IMR-90 (cell line): ENCODE results near the gene SHISA8. TPM values are rescaled to one million over a fixed set of nuclear protein-coding genes. Genes with fewer than 3 reads are reported as not detected.

Source experiments
- ATAC-seq: fragments of 200-7000 bp; cut with Tn5 transposase; 2 replicates; pipeline ENCODE4 v1.9.1; 2020; ENCODE audit warnings: low read depth, mild to moderate bottlenecking, moderate library complexity
- BruUV-seq: library from RNA; stranded (reverse); fragments of 400-500 nt; replicated peaks from 2 replicates; lab custom pipeline; 2021; lab: Mats Ljungman, UMichigan
- CTCF ChIA-PET: fragments of 300-600 bp; formaldehyde crosslinking; extraction: SDS; loops from one replicate; lab custom pipeline; 2021; ENCODE audit warnings: antibody characterized with exemption; lab: Yijun Ruan, JAX
- POLR2A ChIA-PET: fragments of 300-600 bp; sonication (Branson Sonifier 250); formaldehyde crosslinking; loops from one replicate; lab custom pipeline; 2022; ENCODE audit warnings: antibody characterized with exemption; ENCODE audit not compliant: unreplicated experiment; lab: Charles Lee
- DNase-seq: peaks from one replicate; pipeline ENCODE4 v3.0.0; 2013
- H2AFZ ChIP-seq: replicated peaks from 2 replicates; pipeline ENCODE3; 2013; ENCODE audit warnings: low read length, mild to moderate bottlenecking; ENCODE audit not compliant: poor library complexity
- H2AK5ac ChIP-seq: 2 replicates; pipeline ENCODE4 v1.6.1; 2013; ENCODE audit warnings: low read depth, low read length, inconsistent platforms
- H2AK9ac ChIP-seq: replicated peaks from 2 replicates; pipeline ENCODE3; 2013; ENCODE audit warnings: mild to moderate bottlenecking, low read depth, low read length, moderate library complexity; ENCODE audit not compliant: poor library complexity
- H2BK120ac ChIP-seq: 2 replicates; pipeline ENCODE4 v1.6.1; 2013; ENCODE audit warnings: low read depth, low read length, inconsistent platforms
- H2BK15ac ChIP-seq: 3 replicates; pipeline ENCODE4 v1.6.1; 2013; ENCODE audit warnings: low read depth, low read length, inconsistent platforms
- H2BK20ac ChIP-seq: 2 replicates; pipeline ENCODE4 v1.6.1; 2013; ENCODE audit warnings: low read depth, mild to moderate bottlenecking, inconsistent platforms, low read length, moderate library complexity
- H2BK5ac ChIP-seq: 2 replicates; pipeline ENCODE4 v1.6.1; 2013; ENCODE audit warnings: mild to moderate bottlenecking, low read depth, low read length, inconsistent platforms; ENCODE audit not compliant: poor library complexity, severe bottlenecking
- H3K14ac ChIP-seq: replicated peaks from 2 replicates; pipeline ENCODE4 v1.6.1; 2013; ENCODE audit warnings: low read depth, low read length, inconsistent platforms
- H3K18ac ChIP-seq: 2 replicates; pipeline ENCODE4 v1.6.1; 2013; ENCODE audit warnings: low read depth, low read length, control low read depth
- H3K23ac ChIP-seq: 2 replicates; pipeline ENCODE4 v1.6.1; 2013; ENCODE audit warnings: low read depth, low read length, inconsistent platforms
- H3K27ac ChIP-seq: 2 replicates; pipeline ENCODE4 v1.5.1; 2013; ENCODE audit warnings: mild to moderate bottlenecking, control low read depth, low read length; ENCODE audit not compliant: insufficient read depth
- H3K27me3 ChIP-seq: 2 replicates; pipeline ENCODE4 v1.6.1; 2013; ENCODE audit warnings: low read length; ENCODE audit not compliant: control insufficient read depth, insufficient read depth
- H3K36me3 ChIP-seq: 2 replicates; pipeline ENCODE4 v1.6.1; 2013; ENCODE audit warnings: low read length, mixed read lengths; ENCODE audit not compliant: control insufficient read depth, insufficient read depth
- H3K4ac ChIP-seq: 2 replicates; pipeline ENCODE4 v1.6.1; 2013; ENCODE audit warnings: low read depth, low read length, inconsistent platforms
- H3K4me1 ChIP-seq: 2 replicates; pipeline ENCODE4 v1.6.1; 2013; ENCODE audit warnings: low read length, mixed read lengths; ENCODE audit not compliant: control insufficient read depth, insufficient read depth
- H3K4me2 ChIP-seq: 2 replicates; pipeline ENCODE4 v1.6.1; 2013; ENCODE audit warnings: low read depth, mild to moderate bottlenecking, control low read depth, low read length, moderate library complexity
- H3K4me3 ChIP-seq: 2 replicates; pipeline ENCODE4 v1.5.1; 2013; ENCODE audit warnings: low read depth, mild to moderate bottlenecking, control low read depth, low read length, moderate library complexity; ENCODE audit not compliant: insufficient read depth
- H3K56ac ChIP-seq: 2 replicates; pipeline ENCODE4 v1.6.1; 2013; ENCODE audit warnings: low read length, inconsistent platforms; ENCODE audit not compliant: insufficient read depth; ENCODE audit errors: extremely low read depth
- H3K79me1 ChIP-seq, 2 experiments: 2 replicates each; pipeline ENCODE4 v1.6.1; 2013; ENCODE audit warnings: low read length in 2 of 2, inconsistent platforms in 1 of 2, low read depth in 1 of 2
- H3K9ac ChIP-seq: 2 replicates; pipeline ENCODE4 v1.6.1; 2013; ENCODE audit warnings: low read depth, low read length, control low read depth
- H3K9me1 ChIP-seq: 2 replicates; pipeline ENCODE4 v1.6.1; 2013; ENCODE audit warnings: low read length, inconsistent platforms; ENCODE audit not compliant: insufficient read depth
- H3K9me3 ChIP-seq: 2 replicates; pipeline ENCODE4 v1.6.1; 2013; ENCODE audit warnings: low read length; ENCODE audit not compliant: control insufficient read depth, insufficient read depth
- H4K20me1 ChIP-seq: 2 replicates; pipeline ENCODE4 v1.6.1; 2013; ENCODE audit warnings: low read length, inconsistent platforms; ENCODE audit not compliant: insufficient read depth
- H4K5ac ChIP-seq: 2 replicates; pipeline ENCODE4 v1.6.1; 2013; ENCODE audit warnings: mild to moderate bottlenecking, low read depth, low read length, control low read depth
- H4K8ac ChIP-seq, 2 experiments: 2 replicates each; pipeline ENCODE4 v1.6.1; 2013; ENCODE audit warnings: low read depth in 2 of 2, low read length in 2 of 2, control low read depth in 1 of 2, inconsistent platforms in 1 of 2
- H4K91ac ChIP-seq: 2 replicates; pipeline ENCODE4 v1.6.1; 2013; ENCODE audit warnings: low read depth, low read length, inconsistent platforms; ENCODE audit not compliant: insufficient read depth
- BHLHE40 ChIP-seq: fragments of 150-350 bp; IDR thresholded peaks from 2 replicates; pipeline ENCODE4 v1.6.1; 2016; ENCODE audit warnings: mild to moderate bottlenecking, low read depth, low read length
- CEBPB ChIP-seq: IDR thresholded peaks from 2 replicates; pipeline ENCODE4 v1.6.1; 2012; ENCODE audit warnings: low read depth, low read length, improper control_type of control experiment
- CHD1 ChIP-seq: IDR thresholded peaks from 2 replicates; pipeline ENCODE4 v1.6.1; 2012; ENCODE audit warnings: low read depth, low read length, improper control_type of control experiment
- FOS ChIP-seq: fragments of 150-350 bp; IDR thresholded peaks from 2 replicates; pipeline ENCODE4 v1.6.1; 2016; ENCODE audit warnings: low read depth, low read length
- MAFK ChIP-seq: IDR thresholded peaks from 2 replicates; pipeline ENCODE4 v1.6.1; 2012; ENCODE audit warnings: low read depth, low read length, improper control_type of control experiment
- MAZ ChIP-seq: IDR thresholded peaks from 2 replicates; pipeline ENCODE4 v1.6.1; 2012; ENCODE audit warnings: low read depth, mild to moderate bottlenecking, low read length, improper control_type of control experiment, moderate library complexity, borderline replicate concordance
- MXI1 ChIP-seq: IDR thresholded peaks from 2 replicates; pipeline ENCODE4 v1.6.1; 2012; ENCODE audit warnings: low read depth, mild to moderate bottlenecking, low read length, moderate library complexity, borderline replicate concordance
- NFE2L2 ChIP-seq: fragments of 150-350 bp; IDR thresholded peaks from 2 replicates; pipeline ENCODE4 v1.6.1; 2016; ENCODE audit warnings: low read depth, mild to moderate bottlenecking, low read length
- POLR2A ChIP-seq: IDR thresholded peaks from 2 replicates; pipeline ENCODE4 v1.6.1; 2012; ENCODE audit warnings: mild to moderate bottlenecking, low read depth, low read length
- RAD21 ChIP-seq: IDR thresholded peaks from 2 replicates; pipeline ENCODE4 v1.6.1; 2012; ENCODE audit warnings: low read length, improper control_type of control experiment
- RCOR1 ChIP-seq: IDR thresholded peaks from 2 replicates; pipeline ENCODE4 v1.6.1; 2012; ENCODE audit warnings: mild to moderate bottlenecking, low read length, improper control_type of control experiment; ENCODE audit not compliant: insufficient replicate concordance
- RFX5 ChIP-seq: IDR thresholded peaks from 2 replicates; pipeline ENCODE4 v1.8.0; 2012; ENCODE audit warnings: low read depth, mild to moderate bottlenecking, low read length, moderate library complexity
- SMC3 ChIP-seq: fragments of 150-350 bp; IDR thresholded peaks from 2 replicates; pipeline ENCODE4 v1.6.1; 2016; ENCODE audit warnings: low read depth, mild to moderate bottlenecking, antibody characterized with exemption, low read length, moderate library complexity
- WGBS, 2 experiments: methylation state at CpG; one replicate each; pipeline versions ENCODE4 v1.1.5 to v1.1.7; 2013; ENCODE audit warnings: missing lambda C conversion rate in 2 of 2; ENCODE audit not compliant: insufficient read length in 1 of 2; ENCODE audit errors: extremely low coverage in 2 of 2; 5-methylcytosine and 5-hydroxymethylcytosine counted together
- dilution Hi-C: fragments of 300-500 bp; cut with HindIII; formaldehyde crosslinking; loops from one replicate; pipeline ENCODE4 v1.14.3; 2018; ENCODE audit warnings: low sequenced_read_pairs; ENCODE audit not compliant: unreplicated experiment
- in situ Hi-C: fragments of 300-500 bp; cut with MboI; formaldehyde crosslinking; loops from 3 replicates; pipeline ENCODE4 v1.14.3; 2019; ENCODE audit warnings: low sequenced_read_pairs, inconsistent platforms, mixed read lengths
- intact Hi-C: fragments of 100-400 bp; cut with micrococcal nuclease; formaldehyde crosslinking; loops from 2 replicates; pipeline ENCODE4 v1.10.0; 2022
- polyA plus RNA-seq, 3 experiments: library from polyadenylated mRNA; depleted of rRNA; stranded (reverse); fragments of >200 nt; gene quantifications; 2 replicates each; pipeline ENCODE4 v1.2.3, GENCODE V29; 2012; ENCODE audit warnings: low replicate concordance in 1 of 3
- total RNA-seq: library from RNA; depleted of rRNA; stranded (reverse); fragments of >200 nt; gene quantifications from 2 replicates; pipeline ENCODE4 v1.2.3, GENCODE V29; 2012
- TF ChIP-seq, protein P1 (sequence below): conservative IDR thresholded peaks from 2 replicates; pipeline ENCODE4 v1.5.1; 2012; ENCODE audit warnings: mild to moderate bottlenecking, low read depth, low read length, improper control_type of control experiment

The SHISA8 gene
- total and polyA plus RNA-seq, 2 of the 4 experiments (the other 2 are of a cell fraction): not detected

DNA sequence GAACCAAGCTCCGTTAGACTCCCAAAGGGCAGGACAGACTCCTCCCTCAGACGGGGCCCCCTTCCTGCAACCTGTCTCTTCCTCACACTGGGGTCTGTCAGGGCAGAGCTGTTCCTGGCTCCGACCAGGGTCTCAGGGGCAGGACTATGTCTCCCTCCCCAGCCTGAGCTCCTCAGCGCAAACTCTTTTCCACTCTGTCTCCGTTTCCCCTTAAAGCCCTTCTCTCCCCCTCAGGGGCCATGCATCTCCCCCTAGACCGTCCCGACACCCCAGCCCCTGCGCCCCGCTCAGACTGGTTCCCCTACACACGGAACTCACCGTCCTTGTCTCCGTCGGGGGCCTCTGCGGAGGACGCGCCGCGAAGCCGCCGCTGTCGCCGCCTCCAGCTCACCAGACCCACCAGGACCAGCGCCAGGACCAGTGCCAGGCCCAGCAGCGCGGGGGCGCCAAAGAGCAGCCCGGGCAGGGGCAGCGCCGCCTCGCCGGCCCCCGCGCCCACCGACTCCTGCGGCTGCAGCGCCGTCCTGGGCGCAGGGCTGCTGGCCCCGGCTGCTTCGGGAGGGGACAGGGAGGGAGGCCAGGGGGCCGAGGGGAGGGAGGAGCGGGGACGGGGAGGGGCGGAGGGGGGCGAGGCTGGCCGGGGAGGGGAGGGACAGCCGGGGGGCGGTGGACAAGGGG lies 11.0 kb upstream of the SHISA8 start (continued):
- TF ChIP-seq MAFK: no peak

DNA sequence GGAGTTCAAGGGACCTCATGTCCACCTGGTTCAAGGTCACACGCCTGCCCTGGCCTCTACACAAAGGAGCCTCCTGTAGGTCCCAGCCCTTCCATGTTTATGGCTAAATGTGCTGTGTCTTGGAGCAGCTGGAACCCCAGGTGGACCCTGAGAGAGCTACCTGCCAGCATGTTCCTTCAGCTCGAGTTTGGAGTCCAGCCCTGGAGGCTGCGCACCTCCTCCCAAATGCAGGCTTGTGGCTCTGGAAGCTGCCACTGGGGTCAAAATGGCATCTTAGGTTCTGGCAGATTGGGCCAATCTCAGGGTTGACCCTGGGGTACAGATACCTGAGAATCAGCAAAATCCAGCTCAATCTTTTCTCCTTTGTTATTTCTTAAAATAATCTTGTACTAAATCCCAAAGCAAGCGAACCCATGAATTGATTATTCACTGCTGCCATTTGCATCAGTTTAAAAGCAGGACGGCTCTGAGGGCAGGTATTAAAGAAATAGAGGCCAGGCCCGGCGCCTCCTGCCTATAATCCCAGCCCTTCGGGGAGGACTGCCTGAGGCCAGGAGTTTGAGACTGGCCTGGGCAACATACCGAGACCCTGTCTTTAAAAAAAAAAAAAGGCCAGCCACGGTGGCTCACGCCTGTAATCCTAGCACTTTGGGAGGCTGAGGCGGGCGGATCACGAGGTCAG lies 8.9 kb upstream of the SHISA8 start:
- in situ Hi-C loops (no loop called here), dilution Hi-C loops (no loop called here), intact Hi-C loops (no loop called here)
- H4K8ac ChIP-seq: no peak overlapping the region
- H2BK5ac ChIP-seq: no peak overlapping the region
- no peak overlapping the region for H3K4ac ChIP-seq
- ATAC-seq: no peak
- H4K91ac ChIP-seq: no peak overlapping the region
- H3K27ac ChIP-seq: no peak overlapping the region
- POLR2A ChIA-PET: no interaction called here
- H2BK20ac ChIP-seq: no peak overlapping the region
- H3K79me1 ChIP-seq: no peaks in the 10 kb centered on the region
- no peak overlapping the region for H3K9ac ChIP-seq
- no peak overlapping the region for H3K14ac ChIP-seq
- H2BK120ac ChIP-seq: no peak overlapping the region
- no peak overlapping the region for H3K23ac ChIP-seq
- no peak overlapping the region for H3K18ac ChIP-seq
- CTCF ChIA-PET: interaction anchor here (1.3 kb wide), 1 partner anchor 17 kb away, joined by 3 read pairs; no protein-coding TSS in a partner anchor
- no peaks in the 10 kb centered on the region for H3K36me3 ChIP-seq
- no peaks in the 10 kb centered on the region for H3K9me1 ChIP-seq
- no peak overlapping the region; the same call in 1 of the 2 replicates for H3K56ac ChIP-seq
- no peak overlapping the region for H3K4me2 ChIP-seq
- H3K4me3 ChIP-seq: no peak overlapping the region
- H4K20me1 ChIP-seq: no peaks in the 10 kb centered on the region
- no peak overlapping the region for H4K5ac ChIP-seq
- H2AFZ ChIP-seq: no peak overlapping the region
- H2AK9ac ChIP-seq: no peak overlapping the region
- no peak for DNase-seq
- H2AK5ac ChIP-seq: no peak overlapping the region
- no peaks in the 10 kb centered on the region for H3K9me3 ChIP-seq
- WGBS, 2 experiments: 64% methylated on average over 2 of the region's 14 CpGs; no CpG with 5 or more reads in 1 of the 2 experiments
- H3K27me3 ChIP-seq: peaks cover 23% of the 10 kb centered on the region
- H3K4me1 ChIP-seq: no peaks in the 10 kb centered on the region
- BruUV-seq: no TSS peak
- no peak overlapping the region for H2BK15ac ChIP-seq
- TF ChIP-seq RFX5 (no peak), FOS (no peak), SMC3 (no peak), RAD21 (no peak), POLR2A (no peak), CEBPB (no peak), NFE2L2 (no peak), MXI1 (no peak), CHD1 (no peak), MAFK (no peak), BHLHE40 (no peak), RCOR1 (no peak), MAZ (no peak)
- TF ChIP-seq, protein P1, sequence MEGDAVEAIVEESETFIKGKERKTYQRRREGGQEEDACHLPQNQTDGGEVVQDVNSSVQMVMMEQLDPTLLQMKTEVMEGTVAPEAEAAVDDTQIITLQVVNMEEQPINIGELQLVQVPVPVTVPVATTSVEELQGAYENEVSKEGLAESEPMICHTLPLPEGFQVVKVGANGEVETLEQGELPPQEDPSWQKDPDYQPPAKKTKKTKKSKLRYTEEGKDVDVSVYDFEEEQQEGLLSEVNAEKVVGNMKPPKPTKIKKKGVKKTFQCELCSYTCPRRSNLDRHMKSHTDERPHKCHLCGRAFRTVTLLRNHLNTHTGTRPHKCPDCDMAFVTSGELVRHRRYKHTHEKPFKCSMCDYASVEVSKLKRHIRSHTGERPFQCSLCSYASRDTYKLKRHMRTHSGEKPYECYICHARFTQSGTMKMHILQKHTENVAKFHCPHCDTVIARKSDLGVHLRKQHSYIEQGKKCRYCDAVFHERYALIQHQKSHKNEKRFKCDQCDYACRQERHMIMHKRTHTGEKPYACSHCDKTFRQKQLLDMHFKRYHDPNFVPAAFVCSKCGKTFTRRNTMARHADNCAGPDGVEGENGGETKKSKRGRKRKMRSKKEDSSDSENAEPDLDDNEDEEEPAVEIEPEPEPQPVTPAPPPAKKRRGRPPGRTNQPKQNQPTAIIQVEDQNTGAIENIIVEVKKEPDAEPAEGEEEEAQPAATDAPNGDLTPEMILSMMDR: no peak
